Stimulated activated CD8-positive, alpha-beta memory T cell treated with anti-CD3 and anti-CD28 coated beads, Interleukin-4, amount 100 ng/mL, for 48 hours (primary cell): ENCODE measurements around the gene RETN.

Experiments
- DNase-seq: peaks from one replicate; pipeline ENCODE4 v3.0.0-alpha.2; 2020

The RETN gene

DNA sequence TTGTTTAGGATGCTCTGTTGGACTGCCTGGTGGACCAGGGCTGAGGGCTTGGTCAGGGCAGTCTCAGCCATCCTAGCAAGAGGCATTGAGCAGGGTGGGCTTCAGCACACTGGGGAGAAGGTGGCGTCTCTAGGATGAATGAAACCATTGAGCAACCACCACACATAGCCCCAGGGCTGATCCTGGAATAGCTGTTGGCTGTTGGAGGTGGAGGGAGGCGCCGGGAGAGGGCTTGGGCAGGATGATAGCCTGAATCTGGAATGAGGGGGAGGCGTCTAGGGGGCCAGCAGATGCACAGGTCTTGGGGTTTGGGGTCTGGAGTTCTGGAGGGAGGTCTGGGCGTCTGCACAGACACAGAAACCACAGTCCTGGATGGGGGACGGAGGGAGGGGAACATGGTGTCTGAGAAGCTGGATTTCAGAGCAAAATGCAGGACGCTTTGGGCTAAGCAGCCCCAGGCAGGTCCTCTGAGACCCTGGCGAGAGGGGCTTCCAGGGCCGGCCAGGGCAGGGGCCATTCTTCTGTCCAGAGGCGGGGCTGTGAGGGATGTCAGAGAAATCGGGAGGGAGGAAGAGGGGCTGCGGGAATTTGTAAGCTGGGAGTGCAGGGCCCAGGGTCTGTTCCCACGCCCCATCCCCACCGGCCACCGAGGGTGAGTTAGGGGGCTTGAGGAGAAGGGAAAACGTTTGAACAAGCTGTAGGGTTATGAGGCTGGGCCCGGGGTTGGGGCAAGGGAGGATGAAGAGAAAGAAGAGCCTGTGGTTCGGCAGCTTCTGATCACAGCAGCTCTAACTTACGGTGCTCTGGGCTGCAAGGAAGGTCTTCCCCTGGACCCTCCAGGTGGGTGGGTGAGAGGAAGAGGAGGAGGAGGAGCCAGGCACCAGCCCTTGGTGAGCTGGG, 16.9 kb downstream of the RETN start:
- no peak for DNase-seq

DNA sequence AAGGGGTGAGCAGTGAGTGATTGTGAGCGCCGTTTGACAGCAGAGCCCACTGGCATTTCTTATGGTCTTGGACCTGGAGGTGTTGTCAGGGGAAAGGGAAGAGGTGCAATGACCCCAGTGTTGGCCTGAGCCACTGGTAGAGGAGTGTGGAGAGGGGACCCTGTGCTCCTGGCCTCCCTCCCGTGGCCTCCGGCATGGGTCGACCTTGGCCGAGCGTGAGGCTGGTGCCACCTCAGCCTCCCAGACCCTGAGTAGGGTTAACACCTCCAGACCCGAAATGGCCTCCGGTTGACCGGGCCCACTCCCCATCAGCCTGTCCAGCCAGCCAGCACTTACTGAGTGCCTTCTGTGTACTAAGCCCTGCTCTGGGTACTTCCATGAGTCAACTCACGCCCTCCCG, 18.3 kb downstream of the RETN start:
- no peak for DNase-seq

DNA sequence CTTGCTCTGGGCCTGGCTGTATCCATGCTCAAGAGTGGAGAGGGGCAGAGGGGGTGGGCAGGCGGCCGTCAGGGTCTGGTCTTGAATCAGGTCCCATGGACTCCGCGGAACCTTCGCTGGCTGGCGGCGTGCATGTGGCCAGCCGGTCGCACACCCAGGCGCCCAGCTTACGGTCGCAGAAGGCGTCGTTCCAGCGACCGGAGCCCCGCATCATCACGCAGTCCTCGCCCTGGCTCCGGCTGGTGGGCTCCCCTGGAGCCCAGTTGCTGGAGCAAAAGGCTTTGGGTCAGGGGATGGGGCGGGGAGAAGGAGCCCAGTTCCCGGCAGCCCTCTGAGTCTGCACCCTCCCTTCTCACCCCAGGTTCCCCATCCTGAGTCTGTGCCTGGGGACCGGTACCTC, 20.3 kb downstream of the RETN start:
- DNase-seq: no peak

DNA sequence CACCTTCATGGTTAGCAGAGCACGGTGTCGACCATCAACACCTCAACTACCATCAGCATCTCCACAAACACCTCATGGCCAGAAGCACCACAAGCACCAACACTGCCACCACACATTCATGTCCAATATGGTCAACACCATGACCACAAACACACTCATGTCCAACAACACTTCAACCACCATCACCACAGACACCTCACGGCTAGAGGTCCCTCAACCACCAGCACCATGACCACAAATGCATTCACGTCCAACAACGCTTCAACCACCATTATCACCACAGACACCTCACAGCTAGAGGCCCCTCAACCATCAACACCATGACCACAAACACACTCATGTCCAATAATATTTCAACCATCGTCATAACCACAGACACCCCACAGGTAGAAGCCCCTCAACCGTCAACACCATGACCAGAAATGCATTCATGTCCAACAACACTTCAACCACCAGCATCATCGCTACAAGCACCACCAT, 22.0 kb downstream of the RETN start:
- DNase-seq: no peak

DNA sequence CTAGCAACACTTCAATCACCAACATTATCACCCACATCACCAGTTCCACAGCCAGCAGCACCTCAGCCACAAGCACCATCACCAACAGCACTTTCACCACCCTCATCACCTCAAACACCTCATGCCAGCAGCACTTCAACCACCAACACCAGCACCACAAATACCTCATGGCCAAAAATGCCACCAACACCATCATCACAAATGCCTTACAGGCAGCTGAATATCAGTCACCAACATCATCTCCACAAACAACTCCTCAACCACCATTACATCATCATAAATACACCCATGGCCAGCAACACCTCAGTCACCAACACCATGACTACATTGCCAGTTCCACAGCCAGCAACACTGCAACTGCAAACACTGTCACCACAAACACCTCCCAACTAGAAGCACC, 22.6 kb downstream of the RETN start:
- peak; percentile 52 for DNase-seq

DNA sequence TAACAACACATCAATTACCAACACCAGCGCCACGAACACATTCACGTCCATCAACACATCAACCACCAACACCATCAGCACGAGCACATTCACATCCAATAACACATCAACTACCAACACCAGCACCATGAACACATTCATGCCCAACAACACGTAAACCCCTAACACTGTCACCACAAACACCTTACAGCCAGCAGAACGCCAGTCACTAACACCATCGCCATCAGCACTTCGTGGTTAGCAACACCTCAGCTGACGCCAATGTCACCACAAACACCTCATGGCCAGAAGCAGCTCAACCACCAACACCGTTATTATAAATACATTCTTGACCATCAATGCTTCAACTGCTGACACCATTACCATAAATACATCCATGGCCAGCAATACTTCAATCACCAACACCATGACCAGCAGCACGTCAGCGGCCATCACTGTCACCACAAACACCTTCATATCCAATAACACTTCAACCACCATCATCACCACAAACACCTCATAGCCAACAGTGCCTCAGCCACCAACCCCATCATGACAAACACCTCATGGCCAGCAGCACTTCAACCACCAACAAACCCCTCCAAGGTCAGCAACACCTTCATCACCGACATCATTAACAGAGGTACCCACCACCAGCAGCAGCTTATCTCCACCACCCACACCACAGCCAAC, 23.7 kb downstream of the RETN start:
- peak; percentile 46 for DNase-seq

DNA sequence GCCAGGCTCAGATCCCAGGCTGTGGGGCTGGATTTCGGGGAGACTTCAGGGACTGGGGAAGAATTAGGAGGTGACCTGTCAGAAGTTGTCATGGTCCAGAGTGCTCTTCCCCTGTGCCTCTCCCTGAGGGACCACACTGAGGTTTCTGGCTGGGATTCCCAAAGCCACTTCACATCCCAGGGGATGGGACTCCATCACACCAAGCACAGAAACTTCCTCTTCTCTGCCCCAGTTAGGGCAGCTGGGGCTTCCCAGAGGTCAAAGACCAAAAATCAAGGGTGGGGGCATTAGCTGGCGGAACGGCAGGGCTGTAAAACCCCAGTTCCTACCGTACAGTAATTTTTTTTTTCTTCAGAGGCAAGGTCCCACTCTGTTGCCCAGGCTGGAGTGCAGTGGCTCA, 25.6 kb downstream of the RETN start:
- DNase-seq: no peak

DNA sequence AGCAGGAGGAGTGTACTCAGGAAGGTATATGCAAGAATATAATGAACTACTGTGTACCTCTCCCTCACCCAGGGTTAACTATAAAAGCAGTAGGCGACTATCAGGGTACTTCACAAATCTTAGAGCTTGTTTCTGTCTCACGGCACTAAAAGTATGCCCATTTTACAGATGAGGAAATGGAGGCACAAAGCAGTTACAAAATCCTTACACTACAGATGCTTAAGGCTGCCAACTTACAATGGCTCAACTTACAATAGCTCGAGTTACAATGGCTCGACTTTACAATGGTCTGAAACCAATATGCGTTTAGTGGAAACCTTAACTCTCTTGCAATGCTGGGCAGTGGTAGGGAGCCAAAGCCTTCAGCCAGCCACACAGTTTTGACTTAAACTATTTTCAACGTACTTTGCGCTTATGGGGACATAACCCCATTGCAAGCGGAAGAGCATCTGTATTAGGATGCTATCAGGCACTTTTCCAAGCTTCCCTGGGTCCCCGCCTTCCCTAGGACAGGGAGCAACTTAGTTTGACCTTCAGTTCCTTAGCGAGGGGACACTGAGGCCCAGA, 29.0 kb downstream of the RETN start:
- DNase-seq: no peak

DNA sequence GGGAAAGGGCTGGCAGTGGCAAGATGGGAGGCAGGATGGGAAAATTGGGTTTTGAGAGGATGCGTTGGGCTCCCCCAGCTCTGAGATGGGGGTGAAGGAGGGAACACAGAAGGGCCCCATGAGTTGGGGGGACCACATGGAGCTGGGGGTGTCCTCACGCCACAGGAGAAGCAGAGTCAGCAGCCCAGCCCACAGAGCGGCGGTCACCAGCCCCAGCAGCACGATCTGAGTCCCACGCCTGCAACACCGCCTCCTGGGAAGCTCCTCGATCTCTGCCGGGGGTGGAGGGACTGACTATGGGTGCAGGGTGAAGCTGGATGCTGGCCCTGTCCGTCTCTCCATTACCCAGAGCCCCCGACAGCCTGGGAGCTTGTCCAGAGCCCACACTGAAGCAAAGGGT, 29.7 kb downstream of the RETN start:
- DNase-seq: no peak

DNA sequence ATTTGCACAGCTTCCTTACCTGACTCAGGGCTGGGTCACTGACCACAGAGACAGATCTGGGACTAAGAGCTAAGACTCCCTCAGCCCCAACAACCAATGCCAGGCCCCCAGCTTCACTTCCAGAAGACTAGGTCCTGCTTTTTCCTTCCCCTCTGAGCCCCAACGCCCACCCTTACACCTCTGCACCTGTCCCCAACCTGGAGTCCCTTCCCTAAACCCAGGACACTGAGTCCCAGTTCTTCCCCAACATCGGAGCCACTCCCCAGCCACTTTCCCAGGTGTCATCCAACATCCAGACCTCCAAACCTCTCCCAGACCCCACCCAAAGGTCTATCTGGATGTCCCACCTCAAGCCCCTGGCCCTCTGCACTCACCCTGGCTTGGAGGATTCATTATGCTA, 30.2 kb downstream of the RETN start:
- DNase-seq: no peak

DNA sequence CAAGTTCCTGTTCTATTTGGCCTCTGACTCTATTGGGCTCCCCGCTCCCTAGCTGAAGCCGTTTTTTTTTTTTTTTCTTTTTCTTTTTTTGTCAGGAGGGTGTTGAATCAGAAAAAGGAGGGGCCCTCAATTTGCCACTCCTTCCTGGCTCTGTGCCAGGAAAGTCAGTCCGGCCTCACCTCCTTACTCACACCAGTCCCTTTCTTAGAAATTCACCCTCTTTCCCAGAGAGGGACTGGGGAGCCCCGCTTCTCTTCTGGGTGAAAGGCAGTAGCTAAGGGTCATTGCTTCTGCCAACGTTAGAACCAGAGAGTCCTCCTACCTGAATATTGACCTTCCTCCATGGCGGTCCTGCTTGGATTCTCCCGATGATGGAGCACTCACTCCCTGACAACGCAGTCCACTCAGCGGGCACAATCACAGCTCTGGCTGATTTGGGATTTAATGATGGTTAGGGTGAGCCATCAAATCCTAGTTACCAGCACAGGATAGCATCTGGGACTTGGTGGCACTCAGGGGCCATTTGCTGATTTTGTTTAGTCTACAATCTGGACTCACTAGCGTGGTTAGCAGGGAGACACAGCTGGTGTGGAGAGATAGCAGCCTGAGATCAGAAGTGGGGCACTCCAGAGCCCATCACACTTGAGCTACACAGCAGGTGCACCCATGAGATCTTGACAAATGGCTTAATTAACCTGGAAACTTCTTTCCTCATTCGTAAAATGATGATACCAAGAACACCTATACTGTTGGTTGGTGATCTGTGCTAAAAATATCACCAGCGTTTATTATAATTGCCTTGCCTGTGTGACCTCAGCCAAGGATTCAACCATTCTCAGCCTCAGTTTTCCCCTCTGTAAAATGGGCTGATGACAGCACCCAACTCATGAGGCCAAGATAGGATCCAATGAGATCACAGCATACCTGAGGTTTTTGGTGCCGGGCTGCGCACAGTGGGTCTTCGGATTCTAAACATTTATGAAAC, 30.9 kb downstream of the RETN start:
- peak; percentile 77 for DNase-seq

DNA sequence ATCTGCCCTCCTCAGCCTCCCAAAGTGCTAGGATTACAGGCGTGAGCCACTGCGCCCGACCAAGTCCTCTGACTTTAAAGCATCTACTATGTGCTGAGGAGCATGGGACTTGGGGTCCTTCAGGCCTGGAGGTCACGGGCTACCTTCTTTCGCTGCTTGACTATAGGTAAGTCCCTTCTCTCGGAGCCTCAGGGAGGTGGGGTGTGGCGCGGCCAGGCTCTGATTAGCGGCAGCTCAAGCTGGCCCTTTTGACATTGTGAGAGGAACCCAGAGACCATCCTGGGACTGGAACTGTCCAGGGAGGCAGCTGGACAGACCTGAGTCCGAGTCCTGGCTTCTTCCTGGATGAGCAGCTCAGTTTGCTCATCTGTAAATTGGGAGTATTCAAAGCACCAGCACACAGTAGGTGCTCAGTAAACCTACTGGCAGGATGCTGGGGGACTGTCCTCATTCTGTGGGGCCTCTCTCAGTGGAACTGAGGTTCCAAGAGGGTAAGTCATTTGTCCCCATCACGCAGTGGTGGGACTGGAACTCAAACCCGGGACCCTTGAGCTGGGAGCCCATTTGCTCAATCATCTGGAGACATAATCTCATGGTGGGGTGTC, 32.3 kb downstream of the RETN start:
- no peak for DNase-seq

DNA sequence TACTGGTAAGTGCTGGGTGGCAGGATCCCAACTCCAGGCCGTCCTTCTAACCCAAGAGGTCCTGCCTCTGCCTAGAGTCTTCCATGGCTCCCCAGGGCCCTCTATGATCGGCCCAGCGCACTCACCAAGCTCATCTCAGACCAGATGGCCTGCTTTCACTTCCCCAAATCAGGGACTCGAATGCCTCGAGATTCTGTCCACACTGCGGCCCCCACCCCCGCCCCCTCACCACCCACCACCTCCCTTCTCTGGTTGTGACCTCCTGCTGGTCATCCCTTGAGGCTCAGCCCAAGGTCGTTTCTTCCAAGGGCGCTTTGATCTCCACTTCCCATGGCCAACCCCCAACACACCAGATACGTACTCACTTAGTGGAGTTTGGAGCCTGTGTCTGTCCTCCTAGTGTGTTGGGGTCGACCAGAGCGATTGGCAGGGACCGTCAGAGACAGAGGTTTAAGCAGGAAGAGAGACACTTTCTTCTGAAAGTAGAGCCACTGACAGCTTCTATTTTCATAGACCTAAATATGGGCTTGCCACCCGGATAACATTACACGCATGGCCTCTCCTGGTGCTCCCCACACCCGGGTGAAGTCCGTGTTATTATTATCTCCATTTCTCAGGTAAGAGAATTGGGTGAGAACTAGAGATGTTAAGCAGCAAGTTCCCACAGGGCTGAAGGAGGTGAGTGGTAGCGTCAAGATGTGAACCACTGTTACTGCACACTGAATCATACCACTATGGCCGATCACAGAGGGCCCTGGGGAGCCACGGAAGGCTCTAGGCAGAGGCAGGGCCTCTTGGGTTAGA, 33.0 kb downstream of the RETN start, which contains the start of gene FCER2:
FCER2 (minus strand) TSS at position 478 of the 804 bp plus-strand sequence. CDS start 2,371 bp downstream, outside the sequence.
- no peak for DNase-seq

DNA sequence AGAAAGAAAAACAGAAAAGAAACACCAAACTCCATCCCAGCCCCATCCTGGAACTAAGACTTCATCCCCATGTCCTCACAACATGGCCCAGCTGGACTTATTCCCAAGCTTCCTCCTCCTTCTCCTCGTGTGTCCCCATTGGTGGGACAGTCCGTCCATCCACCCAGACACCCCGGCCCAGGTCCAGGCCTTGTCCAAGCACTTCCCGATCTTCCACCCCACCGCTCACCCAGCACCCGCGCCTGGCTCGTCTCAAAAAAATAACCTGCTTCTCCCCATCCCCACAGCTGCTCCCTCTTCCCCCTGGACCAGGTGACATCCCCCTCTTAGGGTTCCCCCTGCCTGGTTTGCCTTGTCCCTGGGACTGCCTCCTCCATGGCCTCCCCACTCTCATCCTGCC, 34.5 kb downstream of the RETN start:
- no peak for DNase-seq

DNA sequence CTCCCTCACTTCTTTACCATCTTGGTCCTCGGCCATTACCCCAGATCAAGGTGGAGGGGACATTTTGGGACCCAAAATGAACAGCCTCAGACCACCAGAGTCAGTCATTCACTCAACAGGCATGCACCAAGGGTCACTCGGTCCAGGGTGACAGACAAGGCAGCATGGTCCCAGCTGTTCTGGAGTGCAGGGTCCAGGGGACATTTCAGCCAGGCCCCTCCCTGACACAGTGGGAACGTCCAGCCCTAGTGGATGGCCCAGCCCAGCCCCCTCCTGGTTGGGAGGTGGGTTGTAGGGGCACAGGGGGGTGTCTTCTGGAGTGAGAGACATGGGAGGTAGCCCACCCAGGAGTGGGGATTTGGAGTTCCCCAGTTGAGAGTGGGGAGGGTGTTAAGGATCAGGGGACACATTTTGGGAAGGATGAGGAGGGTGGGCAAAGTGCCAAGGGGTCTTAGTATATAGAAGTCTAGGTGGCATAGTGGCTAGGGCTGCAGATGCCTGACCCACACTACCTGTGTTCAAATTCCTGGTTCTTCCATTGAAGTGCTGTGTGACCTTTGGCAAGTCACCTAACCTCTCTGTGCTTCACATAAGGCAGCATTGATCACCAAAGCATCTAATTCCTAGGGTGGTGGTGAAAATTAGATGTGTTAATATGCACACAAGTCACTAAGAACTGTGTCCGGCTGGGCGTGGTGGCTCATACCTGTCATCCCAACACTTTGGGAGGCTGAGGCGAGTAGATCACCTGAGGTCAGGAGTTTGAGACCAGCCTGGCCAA, 35.6 kb downstream of the RETN start:
- no peak for DNase-seq

DNA sequence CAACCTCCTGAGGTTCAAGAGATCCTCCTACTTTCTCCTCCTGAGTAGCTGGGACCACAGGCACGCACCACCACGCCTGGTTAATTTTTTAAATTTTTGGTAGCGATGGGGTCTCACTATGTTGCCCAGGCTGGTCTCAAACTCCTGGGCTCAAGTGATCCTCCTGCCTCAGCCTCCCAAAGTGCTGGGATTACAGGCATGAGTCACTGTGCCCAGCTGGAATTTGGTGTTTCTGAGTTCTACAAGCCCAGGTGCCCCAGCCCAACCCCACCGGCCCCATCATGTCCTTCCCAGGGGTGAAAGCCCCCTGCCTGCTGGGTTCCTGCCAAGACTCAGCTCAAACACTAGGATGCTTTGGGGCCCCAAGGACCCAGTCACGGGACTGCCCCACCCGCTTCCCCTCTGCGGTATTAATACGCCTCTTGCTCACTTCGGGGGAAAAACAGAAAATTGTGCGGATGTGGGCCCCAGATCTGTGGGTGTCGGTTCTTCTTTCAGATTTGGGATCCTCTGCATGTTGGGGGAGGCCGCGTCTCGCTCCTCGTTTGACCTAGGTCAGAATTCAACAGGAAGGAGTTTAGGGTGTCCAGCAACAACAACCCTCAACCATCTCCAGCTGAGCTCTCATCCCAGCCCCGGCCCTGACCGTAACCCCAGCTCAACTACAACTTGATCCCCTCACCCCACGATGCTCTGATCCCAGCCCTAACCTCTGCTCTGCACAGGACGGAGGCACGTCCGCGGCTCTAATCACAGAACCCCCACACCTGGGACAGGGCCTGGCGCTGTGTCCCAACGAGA, 36.7 kb downstream of the RETN start:
- peak; percentile 81 for DNase-seq

DNA sequence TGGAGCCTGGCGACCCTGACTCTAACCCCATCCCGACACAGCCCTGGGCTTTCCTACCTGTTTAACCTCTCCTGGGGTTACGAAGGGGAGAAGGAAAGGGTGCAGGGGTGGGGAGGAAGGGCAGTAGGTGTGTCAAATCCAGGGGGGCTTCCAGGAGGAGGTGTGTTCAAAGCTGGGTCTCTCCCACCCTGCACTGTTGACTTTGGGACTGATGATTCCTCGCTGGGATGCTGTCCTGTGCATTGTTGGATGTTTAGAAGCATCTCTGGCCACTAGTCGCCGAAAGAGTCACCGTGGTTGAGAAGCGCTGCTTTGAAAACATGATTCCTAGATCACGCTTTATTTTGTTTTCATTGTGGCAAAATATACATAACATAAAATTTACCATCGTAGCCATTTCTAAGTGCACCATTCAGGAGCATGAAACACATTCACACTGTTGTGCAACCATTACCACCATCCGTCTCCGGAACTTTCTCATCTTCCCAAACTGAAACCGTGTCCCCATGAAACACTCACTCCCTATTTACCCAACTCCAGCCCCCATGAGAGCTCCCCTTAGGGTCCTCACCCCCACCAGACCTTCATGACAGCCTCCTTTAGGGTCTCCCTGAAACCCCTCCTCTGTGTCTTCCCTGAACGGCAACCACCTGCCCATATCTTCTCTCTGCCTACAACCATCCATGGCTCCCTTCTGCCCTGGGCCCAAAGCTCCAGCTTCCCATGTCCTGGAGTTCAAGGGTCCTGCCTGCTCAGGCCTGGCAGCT, 37.5 kb downstream of the RETN start:
- DNase-seq: no peak

DNA sequence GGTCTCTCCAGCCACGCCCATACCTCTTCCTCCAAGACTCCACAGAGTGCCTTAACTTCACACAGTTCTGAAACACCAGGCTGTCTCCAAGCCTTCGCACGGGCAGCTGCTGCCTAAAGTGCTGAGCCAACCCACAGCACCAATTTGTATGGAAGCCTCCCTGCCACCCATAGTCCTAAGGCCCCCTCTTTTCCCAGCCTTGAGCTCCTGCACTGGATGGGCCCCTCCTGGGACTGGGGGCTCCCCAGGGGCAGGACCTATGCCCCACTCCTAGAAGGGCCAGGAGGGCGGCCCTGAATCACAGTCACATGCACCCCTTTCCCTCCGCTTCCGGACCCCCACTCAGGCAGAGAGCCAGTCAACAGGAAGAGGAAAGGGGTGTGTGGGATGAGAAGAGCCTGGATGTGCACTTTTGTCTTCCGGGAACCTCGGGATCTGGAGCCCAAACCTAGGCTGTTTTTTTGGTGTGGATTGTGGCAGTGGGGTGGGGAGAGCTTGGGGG, 38.2 kb downstream of the RETN start:
- DNase-seq: no peak
